HepG2 (cell line): Measurements from ENCODE around the gene TFEC.
"Not testable (repeated sequence)": the region's sequence is repeated elsewhere in the genome, so short reads cannot be mapped to it uniquely, and the experiment has no call there.

Experiments used
- ESRRA ChIP-seq: sonication (generic); formaldehyde crosslinking; IDR thresholded peaks from 2 replicates; pipeline ENCODE4 v1.5.1; 2020; ENCODE audit warnings: mild to moderate bottlenecking, low read depth, missing genetic modification reagents
- JUND ChIP-seq: sonication (generic); formaldehyde crosslinking; IDR thresholded peaks from 2 replicates; pipeline ENCODE4 v1.8.0; 2022; ENCODE audit warnings: mild to moderate bottlenecking, missing genetic modification reagents
- NFKB2 ChIP-seq: sonication (generic); formaldehyde crosslinking; IDR thresholded peaks from 2 replicates; pipeline ENCODE4 v1.4.0; 2020; ENCODE audit warnings: missing genetic modification reagents, borderline replicate concordance
- NR3C1 ChIP-seq: sonication (generic); formaldehyde crosslinking; IDR thresholded peaks from 2 replicates; pipeline ENCODE4 v1.4.0; 2020; ENCODE audit warnings: missing genetic modification reagents
- POLR2A ChIP-seq, 2 experiments: IDR thresholded peaks; 2 replicates each; pipeline ENCODE4 v1.6.1; 2011; ENCODE audit warnings: low read depth in 2 of 2, low read length in 2 of 2, mild to moderate bottlenecking in 1 of 2, moderate library complexity in 1 of 2; ENCODE audit not compliant: insufficient read depth in 1 of 2
- RFX5 ChIP-seq: IDR thresholded peaks from 2 replicates; pipeline ENCODE4 v1.6.1; 2011; ENCODE audit warnings: low read depth, low read length, improper control_type of control experiment
- SP2 ChIP-seq: sonication (generic); formaldehyde crosslinking; IDR thresholded peaks from 2 replicates; pipeline ENCODE4 v1.5.1; 2020; ENCODE audit warnings: mild to moderate bottlenecking, missing genetic modification reagents
- ZNF44 ChIP-seq: sonication (generic); formaldehyde crosslinking; IDR thresholded peaks from 2 replicates; pipeline ENCODE4 v1.5.1; 2020; ENCODE audit warnings: mild to moderate bottlenecking, missing genetic modification reagents
- TF ChIP-seq, protein P1 (sequence below): sonication (generic); formaldehyde crosslinking; IDR thresholded peaks from 2 replicates; pipeline ENCODE4 v1.5.0; 2020; ENCODE audit warnings: mild to moderate bottlenecking, missing genetic modification reagents, moderate library complexity
- TF ChIP-seq, protein P2 (sequence below), 2 experiments: sonication (generic) in 1 of 2; formaldehyde crosslinking in 1 of 2; IDR thresholded peaks; 2 replicates each; pipeline versions ENCODE4 v1.5.1 to v1.6.1; 2011 to 2020; ENCODE audit warnings: borderline replicate concordance in 1 of 2, low read depth in 1 of 2, low read length in 1 of 2, mild to moderate bottlenecking in 1 of 2, missing genetic modification reagents in 1 of 2, moderate library complexity in 1 of 2
- TF ChIP-seq, protein P3 (sequence below): sonication (generic); formaldehyde crosslinking; IDR thresholded peaks from 2 replicates; pipeline ENCODE4 v1.4.0; 2020; ENCODE audit warnings: mild to moderate bottlenecking, missing genetic modification reagents
- TF ChIP-seq, protein P4 (sequence below): sonication (generic); formaldehyde crosslinking; conservative IDR thresholded peaks from 2 replicates; pipeline ENCODE4 v1.8.0; 2022; ENCODE audit warnings: missing genetic modification reagents

DNA sequence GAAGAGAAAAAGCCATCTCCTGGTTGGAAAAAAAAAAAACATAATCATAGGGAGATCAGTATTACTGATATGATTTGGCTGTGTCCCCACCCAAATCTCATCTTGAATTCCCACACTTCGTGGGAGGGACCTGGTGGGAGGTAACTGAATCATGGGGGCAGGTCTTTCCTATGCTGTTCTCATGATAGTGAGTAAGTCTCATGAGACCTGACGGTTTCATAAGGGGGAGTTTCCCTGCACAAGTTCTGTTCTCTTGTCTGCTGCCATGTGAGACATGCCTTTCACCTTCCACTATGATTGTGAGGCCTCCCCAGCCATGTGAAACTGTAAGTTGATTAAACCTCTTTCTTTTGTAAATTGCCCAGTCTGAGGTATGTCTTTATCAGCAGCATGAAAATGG, 25.8 kb downstream of the TFEC start:
- not testable (repeated sequence) for TF ChIP-seq JUND; ESRRA (CRISPR knock-in tag); ZNF44; RFX5; NFKB2; NR3C1 (CRISPR knock-in tag); POLR2A (IDR thresholded peaks at IDR 0.05; ENCODE audit: insufficient read depth in 1 of 2, low read depth in 2 of 2, low read length in 2 of 2); SP2 (CRISPR knock-in tag)
- TF ChIP-seq, protein P1, sequence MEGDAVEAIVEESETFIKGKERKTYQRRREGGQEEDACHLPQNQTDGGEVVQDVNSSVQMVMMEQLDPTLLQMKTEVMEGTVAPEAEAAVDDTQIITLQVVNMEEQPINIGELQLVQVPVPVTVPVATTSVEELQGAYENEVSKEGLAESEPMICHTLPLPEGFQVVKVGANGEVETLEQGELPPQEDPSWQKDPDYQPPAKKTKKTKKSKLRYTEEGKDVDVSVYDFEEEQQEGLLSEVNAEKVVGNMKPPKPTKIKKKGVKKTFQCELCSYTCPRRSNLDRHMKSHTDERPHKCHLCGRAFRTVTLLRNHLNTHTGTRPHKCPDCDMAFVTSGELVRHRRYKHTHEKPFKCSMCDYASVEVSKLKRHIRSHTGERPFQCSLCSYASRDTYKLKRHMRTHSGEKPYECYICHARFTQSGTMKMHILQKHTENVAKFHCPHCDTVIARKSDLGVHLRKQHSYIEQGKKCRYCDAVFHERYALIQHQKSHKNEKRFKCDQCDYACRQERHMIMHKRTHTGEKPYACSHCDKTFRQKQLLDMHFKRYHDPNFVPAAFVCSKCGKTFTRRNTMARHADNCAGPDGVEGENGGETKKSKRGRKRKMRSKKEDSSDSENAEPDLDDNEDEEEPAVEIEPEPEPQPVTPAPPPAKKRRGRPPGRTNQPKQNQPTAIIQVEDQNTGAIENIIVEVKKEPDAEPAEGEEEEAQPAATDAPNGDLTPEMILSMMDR (CRISPR knock-in tag) = not testable (repeated sequence)
- TF ChIP-seq, protein P2, sequence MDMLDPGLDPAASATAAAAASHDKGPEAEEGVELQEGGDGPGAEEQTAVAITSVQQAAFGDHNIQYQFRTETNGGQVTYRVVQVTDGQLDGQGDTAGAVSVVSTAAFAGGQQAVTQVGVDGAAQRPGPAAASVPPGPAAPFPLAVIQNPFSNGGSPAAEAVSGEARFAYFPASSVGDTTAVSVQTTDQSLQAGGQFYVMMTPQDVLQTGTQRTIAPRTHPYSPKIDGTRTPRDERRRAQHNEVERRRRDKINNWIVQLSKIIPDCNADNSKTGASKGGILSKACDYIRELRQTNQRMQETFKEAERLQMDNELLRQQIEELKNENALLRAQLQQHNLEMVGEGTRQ (IDR thresholded peaks at IDR 0.05; ENCODE audit: low read depth, low read length) = not testable (repeated sequence)
- TF ChIP-seq, protein P2 (CRISPR knock-in tag; IDR thresholded peaks at IDR 0.05; ENCODE audit: borderline replicate concordance) = not testable (repeated sequence)
- TF ChIP-seq, protein P3, sequence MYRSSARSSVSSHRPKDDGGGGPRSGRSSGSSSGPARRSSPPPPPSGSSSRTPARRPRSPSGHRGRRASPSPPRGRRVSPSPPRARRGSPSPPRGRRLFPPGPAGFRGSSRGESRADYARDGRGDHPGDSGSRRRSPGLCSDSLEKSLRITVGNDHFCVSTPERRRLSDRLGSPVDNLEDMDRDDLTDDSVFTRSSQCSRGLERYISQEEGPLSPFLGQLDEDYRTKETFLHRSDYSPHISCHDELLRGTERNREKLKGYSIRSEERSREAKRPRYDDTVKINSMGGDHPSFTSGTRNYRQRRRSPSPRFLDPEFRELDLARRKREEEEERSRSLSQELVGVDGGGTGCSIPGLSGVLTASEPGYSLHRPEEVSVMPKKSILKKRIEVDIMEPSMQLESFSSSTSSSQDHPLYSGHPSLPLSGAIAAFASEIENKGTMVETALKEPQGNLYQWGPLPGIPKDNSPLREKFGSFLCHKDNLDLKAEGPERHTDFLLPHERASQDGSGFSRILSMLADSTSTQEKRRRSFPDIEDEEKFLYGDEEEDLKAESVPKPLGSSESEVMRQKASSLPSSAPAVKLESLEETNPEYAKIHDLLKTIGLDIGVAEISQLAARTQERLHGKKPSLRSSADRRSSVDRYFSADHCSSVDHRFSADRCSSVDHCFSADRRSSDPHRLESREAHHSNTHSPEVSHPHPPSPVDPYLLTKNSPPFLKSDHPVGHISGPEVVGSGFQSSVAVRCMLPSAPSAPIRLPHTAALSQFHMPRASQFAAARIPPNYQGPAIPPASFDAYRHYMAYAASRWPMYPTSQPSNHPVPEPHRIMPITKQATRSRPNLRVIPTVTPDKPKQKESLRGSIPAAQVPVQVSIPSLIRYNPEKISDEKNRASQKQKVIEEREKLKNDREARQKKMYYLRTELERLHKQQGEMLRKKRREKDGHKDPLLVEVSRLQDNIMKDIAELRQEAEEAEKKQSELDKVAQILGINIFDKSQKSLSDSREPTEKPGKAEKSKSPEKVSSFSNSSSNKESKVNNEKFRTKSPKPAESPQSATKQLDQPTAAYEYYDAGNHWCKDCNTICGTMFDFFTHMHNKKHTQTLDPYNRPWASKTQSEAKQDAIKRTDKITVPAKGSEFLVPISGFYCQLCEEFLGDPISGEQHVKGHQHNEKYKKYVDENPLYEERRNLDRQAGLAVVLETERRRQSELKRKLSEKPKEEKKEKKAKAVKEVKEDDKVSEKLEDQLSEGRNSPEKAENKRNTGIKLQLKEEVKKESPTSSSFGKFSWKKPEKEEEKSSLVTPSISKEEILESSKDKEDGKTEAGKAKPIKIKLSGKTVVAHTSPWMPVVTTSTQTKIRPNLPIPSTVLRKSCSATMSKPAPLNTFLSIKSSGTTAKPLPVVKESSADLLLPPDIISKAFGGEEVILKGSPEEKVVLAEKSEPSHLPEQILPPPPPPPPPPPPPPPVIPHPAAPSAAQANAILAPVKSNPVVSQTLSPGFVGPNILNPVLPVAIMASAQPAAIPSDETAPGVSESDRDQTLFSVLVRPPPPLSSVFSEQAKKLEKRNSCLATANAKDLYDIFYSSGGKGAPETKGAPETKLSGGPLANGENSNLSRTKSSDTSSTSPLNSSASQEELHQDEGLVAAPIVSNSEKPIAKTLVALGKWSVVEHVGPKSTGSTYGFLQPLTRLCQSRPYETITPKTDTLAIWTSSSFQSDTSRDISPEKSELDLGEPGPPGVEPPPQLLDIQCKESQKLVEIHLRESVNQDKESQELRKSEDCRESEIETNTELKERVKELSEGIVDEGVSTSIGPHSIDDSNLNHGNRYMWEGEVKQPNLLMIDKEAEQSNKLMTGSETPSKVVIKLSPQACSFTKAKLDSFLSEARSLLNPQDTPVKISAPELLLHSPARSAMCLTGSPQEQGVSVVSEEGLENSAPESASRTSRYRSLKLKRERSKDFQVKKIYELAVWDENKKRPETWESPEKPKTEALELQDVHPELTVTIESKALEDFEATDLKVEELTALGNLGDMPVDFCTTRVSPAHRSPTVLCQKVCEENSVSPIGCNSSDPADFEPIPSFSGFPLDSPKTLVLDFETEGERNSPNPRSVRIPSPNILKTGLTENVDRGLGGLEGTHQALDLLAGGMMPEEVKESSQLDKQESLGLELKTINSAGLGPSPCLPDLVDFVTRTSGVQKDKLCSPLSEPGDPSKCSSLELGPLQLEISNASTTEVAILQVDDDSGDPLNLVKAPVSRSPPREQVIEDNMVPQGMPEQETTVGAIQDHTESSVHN (CRISPR knock-in tag) = not testable (repeated sequence)
- TF ChIP-seq, protein P4, sequence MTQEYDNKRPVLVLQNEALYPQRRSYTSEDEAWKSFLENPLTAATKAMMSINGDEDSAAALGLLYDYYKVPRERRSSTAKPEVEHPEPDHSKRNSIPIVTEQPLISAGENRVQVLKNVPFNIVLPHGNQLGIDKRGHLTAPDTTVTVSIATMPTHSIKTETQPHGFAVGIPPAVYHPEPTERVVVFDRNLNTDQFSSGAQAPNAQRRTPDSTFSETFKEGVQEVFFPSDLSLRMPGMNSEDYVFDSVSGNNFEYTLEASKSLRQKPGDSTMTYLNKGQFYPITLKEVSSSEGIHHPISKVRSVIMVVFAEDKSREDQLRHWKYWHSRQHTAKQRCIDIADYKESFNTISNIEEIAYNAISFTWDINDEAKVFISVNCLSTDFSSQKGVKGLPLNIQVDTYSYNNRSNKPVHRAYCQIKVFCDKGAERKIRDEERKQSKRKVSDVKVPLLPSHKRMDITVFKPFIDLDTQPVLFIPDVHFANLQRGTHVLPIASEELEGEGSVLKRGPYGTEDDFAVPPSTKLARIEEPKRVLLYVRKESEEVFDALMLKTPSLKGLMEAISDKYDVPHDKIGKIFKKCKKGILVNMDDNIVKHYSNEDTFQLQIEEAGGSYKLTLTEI = not testable (repeated sequence)
